ENCODE measurements around the gene MFAP4.
A peak's percentile ranks its signal among the peaks of the same experiment; 100 is the strongest.

Gene MFAP4

DNA sequence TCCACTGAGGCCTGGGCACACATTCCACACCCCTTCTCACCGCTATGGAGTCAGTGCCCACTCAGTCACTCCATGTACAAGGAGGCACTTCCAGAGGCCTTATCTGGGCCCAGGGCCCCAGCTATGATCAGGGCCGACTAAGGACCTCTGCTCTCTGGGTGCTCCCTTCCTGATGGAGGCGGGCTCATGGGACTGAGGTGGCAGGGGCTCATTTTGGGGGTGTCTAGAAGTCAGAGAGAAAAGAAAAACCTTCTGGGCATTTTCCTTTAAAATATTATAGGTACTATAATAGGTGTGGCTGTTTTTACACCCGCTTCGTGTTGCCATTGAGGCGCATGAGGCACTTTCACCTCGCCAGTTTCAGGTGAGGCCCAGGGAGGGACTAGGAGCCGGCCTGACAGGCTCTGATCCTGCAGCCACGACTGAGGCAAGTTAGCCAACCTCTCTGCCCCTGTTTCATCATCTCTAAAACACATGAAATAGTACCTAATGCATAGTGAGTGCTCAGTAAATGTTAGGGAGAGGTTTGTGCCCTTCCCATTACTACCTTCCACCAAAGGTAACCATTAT lies 38.8 kb downstream of the MFAP4 start:
- no peak for DNase-seq (ENCODE audit: low read depth in 2 of 2)

GRCh38 chr17:19347323-19348080 lies 39.5 kb downstream of the MFAP4 start:
- no peak for DNase-seq (ENCODE audit: low read depth in 2 of 2)

DNA sequence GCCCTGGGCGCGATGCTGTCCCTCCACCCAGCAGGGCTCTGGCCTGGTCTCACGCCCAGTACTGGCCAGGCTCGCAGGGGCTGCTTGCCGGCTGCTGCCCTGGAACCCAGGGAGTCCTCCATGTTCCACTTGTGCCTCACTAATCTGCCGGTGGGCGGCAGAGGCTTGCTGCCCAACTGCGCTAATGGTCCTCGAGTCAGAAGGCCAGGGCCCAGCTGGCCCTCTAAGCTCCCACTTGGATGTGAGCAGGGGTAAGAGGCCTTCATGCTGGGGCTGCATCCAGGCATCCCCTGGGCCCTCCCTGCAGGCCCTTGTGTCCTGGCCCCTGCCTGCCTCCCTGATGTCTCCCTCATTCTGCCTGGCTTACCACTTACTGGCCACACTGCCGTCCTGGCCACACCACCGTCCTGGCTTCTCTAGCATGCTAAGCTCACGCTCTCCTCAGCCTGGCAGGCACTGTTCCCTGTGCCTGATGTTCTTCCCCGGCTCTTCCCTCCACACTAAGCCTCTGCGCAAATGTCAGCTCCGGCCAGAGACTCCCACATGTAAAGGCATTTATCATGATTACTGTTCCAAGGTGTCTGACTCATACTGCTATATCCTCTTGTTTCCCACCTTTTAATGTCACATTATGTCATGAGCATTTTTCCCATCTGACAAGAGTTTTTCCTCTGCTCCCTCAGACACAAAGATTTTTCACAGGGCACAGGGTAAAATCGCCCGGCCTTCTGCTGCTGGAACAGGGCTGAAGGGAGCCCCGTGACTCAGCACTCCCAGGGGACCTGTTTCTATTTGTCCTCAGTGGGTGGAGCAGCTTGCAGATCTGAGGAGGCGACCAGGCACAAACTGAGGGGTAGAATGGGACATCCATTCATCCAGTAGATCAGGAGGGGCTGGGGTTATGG lies 40.4 kb downstream of the MFAP4 start:
- DNase-seq (ENCODE audit: low read depth in 2 of 2) = no peak

GRCh38 chr17:19345486-19346350 lies 41.3 kb downstream of the MFAP4 start:
- DNase-seq (ENCODE audit: low read depth in 2 of 2) = no peak

GRCh38 chr17:19345067-19345460 lies 41.9 kb downstream of the MFAP4 start:
- no peak for DNase-seq (ENCODE audit: low read depth in 2 of 2)

- no peak for DNase-seq (ENCODE audit: low read depth in 2 of 2)
Measured at GRCh38 chr17:19344311-19345066, 42.5 kb downstream of the MFAP4 start.

DNA sequence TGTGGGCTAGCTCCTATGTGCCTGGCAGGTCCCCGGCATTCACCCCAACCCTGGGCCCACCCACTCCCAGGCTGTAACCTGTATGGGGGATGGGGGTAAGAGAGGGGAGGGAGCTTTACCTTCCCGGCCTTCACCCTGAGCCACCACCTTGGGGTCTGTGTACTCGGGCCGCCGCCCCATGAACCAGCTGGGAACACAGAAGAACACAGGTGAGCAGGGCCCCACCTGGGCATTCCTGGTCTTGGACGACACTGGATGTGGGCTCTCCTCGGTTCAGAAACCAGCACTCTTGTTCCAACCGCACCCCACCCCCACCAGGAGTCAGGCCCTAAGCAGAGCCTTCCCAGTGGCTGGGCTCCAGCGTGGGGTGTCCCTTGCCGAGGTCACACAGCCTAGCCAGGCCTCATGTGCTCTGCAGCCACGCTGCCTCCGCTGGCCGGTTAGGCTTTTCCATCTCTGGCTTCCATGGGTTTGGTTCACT lies 43.3 kb downstream of the MFAP4 start:
- no peak for DNase-seq (ENCODE audit: low read depth in 2 of 2)

DNA sequence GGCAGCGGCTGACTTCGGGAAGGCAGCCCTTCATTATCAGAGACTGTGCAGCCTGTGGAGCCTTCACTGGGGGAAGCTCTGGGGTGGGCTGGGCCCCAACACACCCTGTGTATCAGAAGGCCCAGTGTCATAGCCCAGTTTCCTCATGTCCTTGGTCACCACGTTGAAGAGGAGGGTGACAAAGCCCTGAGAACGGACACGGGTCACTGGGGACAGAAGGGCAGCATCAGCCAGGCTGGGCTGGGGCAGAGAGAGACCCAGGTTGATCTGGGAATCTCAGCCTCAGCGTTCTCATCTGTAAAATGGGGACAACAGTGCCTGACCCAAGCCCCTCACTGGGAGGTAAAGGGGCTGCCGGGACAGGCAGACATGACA lies 43.7 kb downstream of the MFAP4 start:
- DNase-seq (ENCODE audit: low read depth in 2 of 2) = no peak

DNA sequence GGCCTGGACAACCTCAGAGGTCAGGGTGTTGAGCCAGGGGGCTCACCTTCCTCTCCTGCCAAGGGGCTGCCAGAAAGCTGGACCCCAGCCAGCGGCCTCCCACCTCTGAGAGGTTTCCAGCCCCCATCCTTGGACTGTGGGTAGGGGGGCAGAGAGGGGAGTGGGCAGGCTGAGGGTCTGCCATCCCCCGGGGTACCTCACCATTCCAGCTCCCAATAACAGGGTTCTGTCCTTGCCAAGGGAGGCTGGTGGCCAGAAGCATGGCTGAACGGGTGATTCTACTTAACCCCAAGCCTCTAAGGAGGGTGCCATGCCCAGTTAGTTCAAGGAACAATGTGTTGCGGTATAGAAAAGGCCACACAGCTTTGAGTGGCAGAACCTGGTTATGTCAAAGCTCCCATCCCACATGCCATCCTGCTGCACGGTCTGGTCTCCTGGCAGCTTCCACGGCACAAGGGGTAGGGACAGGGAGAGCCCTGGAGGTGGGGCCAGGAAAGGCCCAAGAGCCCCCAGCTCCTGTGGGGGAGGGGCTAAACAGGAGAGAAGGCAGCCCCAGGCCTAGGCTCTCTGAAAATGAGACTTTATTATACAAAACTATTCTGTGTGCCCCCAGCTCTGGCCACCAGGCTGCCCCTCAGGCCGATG lies 44.3 kb downstream of the MFAP4 start:
- DNase-seq (ENCODE audit: low read depth in 2 of 2) = no peak

- no peak for DNase-seq (ENCODE audit: low read depth in 2 of 2)
Measured at GRCh38 chr17:19341641-19342610, 45.1 kb downstream of the MFAP4 start.

- DNase-seq (ENCODE audit: low read depth in 2 of 2) = no peak
Measured at GRCh38 chr17:19341211-19341631, 45.8 kb downstream of the MFAP4 start.

DNA sequence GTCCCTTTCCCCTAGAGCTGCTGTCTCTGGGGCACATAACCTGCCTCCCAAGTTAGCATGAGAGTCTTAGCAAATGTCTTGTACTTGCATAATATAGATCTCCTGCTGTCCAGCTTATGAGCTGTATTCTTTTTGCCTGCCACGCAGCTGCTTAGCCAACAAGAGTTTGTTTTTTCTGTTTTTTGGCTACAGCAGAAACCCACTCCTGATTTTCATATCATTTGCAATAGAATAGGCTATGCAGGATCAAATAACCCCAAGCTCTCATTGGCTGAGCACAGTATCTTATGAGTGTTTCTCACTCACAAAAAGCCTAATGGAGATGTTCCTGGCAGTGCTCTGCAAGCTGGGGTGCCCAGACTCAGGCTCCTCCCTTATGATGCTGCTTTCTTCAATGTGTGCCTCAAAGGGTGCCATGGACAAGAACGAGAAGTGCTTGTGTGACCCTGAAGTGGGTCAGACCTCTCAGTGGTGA lies 47.6 kb downstream of the MFAP4 start:
- DNase-seq (ENCODE audit: low read depth in 2 of 2) = no peak

DNA sequence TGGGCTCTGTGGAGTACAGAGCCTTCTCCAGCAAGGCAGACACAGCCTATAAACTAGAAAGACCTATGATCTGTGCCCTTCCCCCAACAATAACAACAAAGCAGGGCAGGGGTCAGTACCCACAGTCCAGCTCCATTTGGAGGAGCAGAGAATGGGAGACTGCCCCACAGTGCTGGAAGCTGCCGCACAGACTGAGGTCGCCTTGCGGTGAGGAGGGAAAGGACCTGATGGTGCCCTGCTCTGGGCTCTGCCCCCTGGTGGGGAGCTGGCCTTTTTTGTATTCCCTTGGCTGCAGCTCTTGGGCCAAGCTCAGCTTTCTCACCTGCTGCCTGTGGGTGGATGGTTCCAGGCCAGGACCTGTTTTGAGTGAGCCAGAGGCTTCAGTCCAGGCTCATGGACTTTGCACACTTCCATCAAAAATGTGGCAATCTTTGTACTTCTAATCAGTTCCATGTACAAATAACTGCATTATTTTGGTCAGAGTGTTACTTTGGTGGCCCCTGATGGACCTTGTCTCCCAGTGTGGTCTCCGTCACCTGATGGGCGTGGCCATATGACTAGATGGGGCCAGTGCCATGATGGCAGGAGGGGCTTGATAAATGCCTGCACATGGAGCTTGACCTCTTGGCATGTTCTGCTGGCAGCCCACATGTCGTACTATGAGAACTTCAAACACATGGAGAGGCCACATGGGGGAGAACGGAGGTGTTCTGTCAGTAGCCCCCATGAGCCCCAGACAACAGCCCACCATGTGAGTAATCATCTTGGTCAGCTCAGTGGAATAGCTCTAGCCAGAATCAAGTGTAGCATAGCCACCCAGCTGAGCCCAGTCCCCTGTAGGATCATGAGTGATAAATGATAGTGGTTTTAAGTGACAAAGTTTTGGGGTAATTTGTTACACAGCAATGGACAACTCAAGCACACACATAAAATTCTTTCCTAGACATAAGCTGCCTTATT lies 48.7 kb downstream of the MFAP4 start:
- DNase-seq (ENCODE audit: low read depth in 2 of 2) = peak; percentile 41 to 47

GRCh38 chr17:19337712-19338023 lies 49.3 kb downstream of the MFAP4 start:
- no peak for DNase-seq (ENCODE audit: low read depth in 2 of 2)

DNA sequence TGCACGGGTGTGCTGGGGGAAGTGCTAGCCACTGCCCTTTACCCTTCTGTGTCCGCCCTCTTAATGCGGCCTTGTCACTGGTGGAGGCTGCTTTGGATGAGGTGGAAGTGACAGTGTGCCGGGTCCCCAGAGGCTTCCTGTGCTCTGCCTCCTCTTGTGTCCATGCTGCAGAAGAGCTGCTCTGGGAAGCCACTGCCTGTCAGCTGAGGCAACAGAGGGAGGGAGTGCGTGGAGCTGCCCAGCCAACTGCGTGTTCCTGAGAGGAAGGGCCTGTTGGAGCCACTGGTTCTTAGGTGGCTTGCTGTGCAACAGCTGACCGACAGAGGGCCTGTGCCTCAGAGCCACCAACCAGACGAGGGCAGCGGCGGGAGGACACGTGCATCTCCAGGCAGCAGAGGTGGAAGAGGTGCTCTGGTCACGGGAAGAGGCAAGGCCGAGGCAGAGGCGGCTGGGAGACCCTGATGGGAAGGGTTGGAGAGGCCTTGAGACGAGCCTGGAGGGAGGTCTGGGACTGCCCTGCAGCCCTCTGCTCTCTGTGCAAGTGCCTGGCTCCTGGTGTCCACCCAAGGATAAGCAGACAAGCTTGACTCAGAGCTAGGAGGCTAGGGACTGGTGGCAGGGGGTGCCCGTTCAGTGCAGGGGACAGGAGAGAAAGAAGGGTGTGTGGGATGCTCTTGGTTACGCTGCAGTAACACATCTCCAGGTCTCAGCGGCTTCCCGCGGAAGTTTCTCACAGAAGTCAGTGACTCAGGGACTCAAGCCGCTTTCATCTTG lies 49.9 kb downstream of the MFAP4 start:
- no peak for DNase-seq (ENCODE audit: low read depth in 2 of 2)

GRCh38 chr17:19335951-19336631 lies 50.9 kb downstream of the MFAP4 start:
- no peak for DNase-seq (ENCODE audit: low read depth in 2 of 2)

GRCh38 chr17:19334331-19334730 lies 52.7 kb downstream of the MFAP4 start:
- no peak for DNase-seq (ENCODE audit: low read depth in 2 of 2)
